IMR-90 (cell line): ENCODE measurements around the gene IGFBP5. TPM values are rescaled to one million over a fixed set of nuclear protein-coding genes. Genes with fewer than 3 reads are reported as not detected.

ENCODE experiments used
- ATAC-seq: fragments of 200-7000 bp; cut with Tn5 transposase; 2 replicates; pipeline ENCODE4 v1.9.1; 2020; ENCODE audit warnings: low read depth, mild to moderate bottlenecking, moderate library complexity
- BruUV-seq: library from RNA; stranded (reverse); fragments of 400-500 nt; replicated peaks from 2 replicates; lab custom pipeline; 2021; lab: Mats Ljungman, UMichigan
- CTCF ChIA-PET: fragments of 300-600 bp; formaldehyde crosslinking; extraction: SDS; loops from one replicate; lab custom pipeline; 2021; ENCODE audit warnings: antibody characterized with exemption; lab: Yijun Ruan, JAX
- POLR2A ChIA-PET: fragments of 300-600 bp; sonication (Branson Sonifier 250); formaldehyde crosslinking; loops from one replicate; lab custom pipeline; 2022; ENCODE audit warnings: antibody characterized with exemption; ENCODE audit not compliant: unreplicated experiment; lab: Charles Lee
- DNase-seq: peaks from one replicate; pipeline ENCODE4 v3.0.0; 2013
- H2AFZ ChIP-seq: replicated peaks from 2 replicates; pipeline ENCODE3; 2013; ENCODE audit warnings: low read length, mild to moderate bottlenecking; ENCODE audit not compliant: poor library complexity
- H2AK5ac ChIP-seq: 2 replicates; pipeline ENCODE4 v1.6.1; 2013; ENCODE audit warnings: low read depth, low read length, inconsistent platforms
- H2AK9ac ChIP-seq: replicated peaks from 2 replicates; pipeline ENCODE3; 2013; ENCODE audit warnings: mild to moderate bottlenecking, low read depth, low read length, moderate library complexity; ENCODE audit not compliant: poor library complexity
- H2BK120ac ChIP-seq: 2 replicates; pipeline ENCODE4 v1.6.1; 2013; ENCODE audit warnings: low read depth, low read length, inconsistent platforms
- H2BK15ac ChIP-seq: 3 replicates; pipeline ENCODE4 v1.6.1; 2013; ENCODE audit warnings: low read depth, low read length, inconsistent platforms
- H2BK20ac ChIP-seq: 2 replicates; pipeline ENCODE4 v1.6.1; 2013; ENCODE audit warnings: low read depth, mild to moderate bottlenecking, inconsistent platforms, low read length, moderate library complexity
- H2BK5ac ChIP-seq: 2 replicates; pipeline ENCODE4 v1.6.1; 2013; ENCODE audit warnings: mild to moderate bottlenecking, low read depth, low read length, inconsistent platforms; ENCODE audit not compliant: poor library complexity, severe bottlenecking
- H3K14ac ChIP-seq: replicated peaks from 2 replicates; pipeline ENCODE4 v1.6.1; 2013; ENCODE audit warnings: low read depth, low read length, inconsistent platforms
- H3K18ac ChIP-seq: 2 replicates; pipeline ENCODE4 v1.6.1; 2013; ENCODE audit warnings: low read depth, low read length, control low read depth
- H3K23ac ChIP-seq: 2 replicates; pipeline ENCODE4 v1.6.1; 2013; ENCODE audit warnings: low read depth, low read length, inconsistent platforms
- H3K27ac ChIP-seq: 2 replicates; pipeline ENCODE4 v1.5.1; 2013; ENCODE audit warnings: mild to moderate bottlenecking, control low read depth, low read length; ENCODE audit not compliant: insufficient read depth
- H3K27me3 ChIP-seq: 2 replicates; pipeline ENCODE4 v1.6.1; 2013; ENCODE audit warnings: low read length; ENCODE audit not compliant: control insufficient read depth, insufficient read depth
- H3K36me3 ChIP-seq: 2 replicates; pipeline ENCODE4 v1.6.1; 2013; ENCODE audit warnings: low read length, mixed read lengths; ENCODE audit not compliant: control insufficient read depth, insufficient read depth
- H3K4ac ChIP-seq: 2 replicates; pipeline ENCODE4 v1.6.1; 2013; ENCODE audit warnings: low read depth, low read length, inconsistent platforms
- H3K4me1 ChIP-seq: 2 replicates; pipeline ENCODE4 v1.6.1; 2013; ENCODE audit warnings: low read length, mixed read lengths; ENCODE audit not compliant: control insufficient read depth, insufficient read depth
- H3K4me2 ChIP-seq: 2 replicates; pipeline ENCODE4 v1.6.1; 2013; ENCODE audit warnings: low read depth, mild to moderate bottlenecking, control low read depth, low read length, moderate library complexity
- H3K4me3 ChIP-seq: 2 replicates; pipeline ENCODE4 v1.5.1; 2013; ENCODE audit warnings: low read depth, mild to moderate bottlenecking, control low read depth, low read length, moderate library complexity; ENCODE audit not compliant: insufficient read depth
- H3K56ac ChIP-seq: 2 replicates; pipeline ENCODE4 v1.6.1; 2013; ENCODE audit warnings: low read length, inconsistent platforms; ENCODE audit not compliant: insufficient read depth; ENCODE audit errors: extremely low read depth
- H3K79me1 ChIP-seq, 2 experiments: 2 replicates each; pipeline ENCODE4 v1.6.1; 2013; ENCODE audit warnings: low read length in 2 of 2, inconsistent platforms in 1 of 2, low read depth in 1 of 2
- H3K9ac ChIP-seq: 2 replicates; pipeline ENCODE4 v1.6.1; 2013; ENCODE audit warnings: low read depth, low read length, control low read depth
- H3K9me1 ChIP-seq: 2 replicates; pipeline ENCODE4 v1.6.1; 2013; ENCODE audit warnings: low read length, inconsistent platforms; ENCODE audit not compliant: insufficient read depth
- H3K9me3 ChIP-seq: 2 replicates; pipeline ENCODE4 v1.6.1; 2013; ENCODE audit warnings: low read length; ENCODE audit not compliant: control insufficient read depth, insufficient read depth
- H4K20me1 ChIP-seq: 2 replicates; pipeline ENCODE4 v1.6.1; 2013; ENCODE audit warnings: low read length, inconsistent platforms; ENCODE audit not compliant: insufficient read depth
- H4K5ac ChIP-seq: 2 replicates; pipeline ENCODE4 v1.6.1; 2013; ENCODE audit warnings: mild to moderate bottlenecking, low read depth, low read length, control low read depth
- H4K8ac ChIP-seq, 2 experiments: 2 replicates each; pipeline ENCODE4 v1.6.1; 2013; ENCODE audit warnings: low read depth in 2 of 2, low read length in 2 of 2, control low read depth in 1 of 2, inconsistent platforms in 1 of 2
- H4K91ac ChIP-seq: 2 replicates; pipeline ENCODE4 v1.6.1; 2013; ENCODE audit warnings: low read depth, low read length, inconsistent platforms; ENCODE audit not compliant: insufficient read depth
- CEBPB ChIP-seq: IDR thresholded peaks from 2 replicates; pipeline ENCODE4 v1.6.1; 2012; ENCODE audit warnings: low read depth, low read length, improper control_type of control experiment
- MAZ ChIP-seq: IDR thresholded peaks from 2 replicates; pipeline ENCODE4 v1.6.1; 2012; ENCODE audit warnings: low read depth, mild to moderate bottlenecking, low read length, improper control_type of control experiment, moderate library complexity, borderline replicate concordance
- WGBS, 2 experiments: methylation state at CpG; one replicate each; pipeline versions ENCODE4 v1.1.5 to v1.1.7; 2013; ENCODE audit warnings: missing lambda C conversion rate in 2 of 2; ENCODE audit not compliant: insufficient read length in 1 of 2; ENCODE audit errors: extremely low coverage in 2 of 2; 5-methylcytosine and 5-hydroxymethylcytosine counted together
- dilution Hi-C: fragments of 300-500 bp; cut with HindIII; formaldehyde crosslinking; loops from one replicate; pipeline ENCODE4 v1.14.3; 2018; ENCODE audit warnings: low sequenced_read_pairs; ENCODE audit not compliant: unreplicated experiment
- in situ Hi-C: fragments of 300-500 bp; cut with MboI; formaldehyde crosslinking; loops from 3 replicates; pipeline ENCODE4 v1.14.3; 2019; ENCODE audit warnings: low sequenced_read_pairs, inconsistent platforms, mixed read lengths
- intact Hi-C: fragments of 100-400 bp; cut with micrococcal nuclease; formaldehyde crosslinking; loops from 2 replicates; pipeline ENCODE4 v1.10.0; 2022
- polyA plus RNA-seq, 3 experiments: library from polyadenylated mRNA; depleted of rRNA; stranded (reverse); fragments of >200 nt; gene quantifications; 2 replicates each; pipeline ENCODE4 v1.2.3, GENCODE V29; 2012; ENCODE audit warnings: low replicate concordance in 1 of 3
- total RNA-seq: library from RNA; depleted of rRNA; stranded (reverse); fragments of >200 nt; gene quantifications from 2 replicates; pipeline ENCODE4 v1.2.3, GENCODE V29; 2012

IGFBP5 gene
- total and polyA plus RNA-seq, 2 of the 4 experiments (the other 2 are of a cell fraction), result 392 to 1,339 TPM

GRCh38 chr2:216646116-216646515 is 49.2 kb downstream of the IGFBP5 start:
- Histone ChIP-seq H3K4ac (no peak overlapping the region), H2AK9ac (no peak overlapping the region), H3K9me3 (no peaks in the 10 kb centered on the region), H3K36me3 (no peaks in the 10 kb centered on the region), H3K14ac (no peak overlapping the region), H2AFZ (no peak overlapping the region), H3K4me1 (peaks cover 24% of the 10 kb centered on the region; the same call in 1 of the 2 replicates), H4K91ac (no peak overlapping the region), H2AK5ac (no peak overlapping the region), H3K79me1 (no peaks in the 10 kb centered on the region), H3K27me3 (no peaks in the 10 kb centered on the region), H2BK5ac (no peak overlapping the region), H3K23ac (no peak overlapping the region), H3K9me1 (peaks cover 3% of the 10 kb centered on the region), H4K5ac (no peak overlapping the region), H3K56ac (no peak overlapping the region), H2BK15ac (no peak overlapping the region), H3K9ac (no peak overlapping the region), H3K27ac (no peak overlapping the region), H2BK20ac (no peak overlapping the region), H3K18ac (no peak overlapping the region), H3K4me3 (no peak overlapping the region), H3K4me2 (no peak overlapping the region), H4K8ac (no peak overlapping the region), H2BK120ac (no peak overlapping the region), H4K20me1 (no peaks in the 10 kb centered on the region)
- BruUV-seq, result no TSS peak
- ChIA-PET POLR2A (no interaction called here), CTCF (no interaction called here)
- WGBS, 2 experiments, result 80% methylated on average over 1 of the region's 3 CpGs; no CpG with 5 or more reads in 1 of the 2 experiments
- ATAC-seq (no peak), DNase-seq (no peak)
- intact Hi-C loops (no loop called here), dilution Hi-C loops (no loop called here), in situ Hi-C loops (no loop called here)
- TF ChIP-seq MAZ (no peak), CEBPB (peak; percentile 65)
